Activated naive CD4-positive, alpha-beta T cell (primary cell): ENCODE results near the gene SLF2.
"Not testable (repeated sequence)": the region's sequence is repeated elsewhere in the genome, so short reads cannot be mapped to it uniquely, and the experiment has no call there.

ENCODE experiments used
- DNase-seq, 4 experiments: peaks; one replicate each; lab custom pipeline; 2025; lab: John Stamatoyannopoulos, UW

Gene SLF2

DNA sequence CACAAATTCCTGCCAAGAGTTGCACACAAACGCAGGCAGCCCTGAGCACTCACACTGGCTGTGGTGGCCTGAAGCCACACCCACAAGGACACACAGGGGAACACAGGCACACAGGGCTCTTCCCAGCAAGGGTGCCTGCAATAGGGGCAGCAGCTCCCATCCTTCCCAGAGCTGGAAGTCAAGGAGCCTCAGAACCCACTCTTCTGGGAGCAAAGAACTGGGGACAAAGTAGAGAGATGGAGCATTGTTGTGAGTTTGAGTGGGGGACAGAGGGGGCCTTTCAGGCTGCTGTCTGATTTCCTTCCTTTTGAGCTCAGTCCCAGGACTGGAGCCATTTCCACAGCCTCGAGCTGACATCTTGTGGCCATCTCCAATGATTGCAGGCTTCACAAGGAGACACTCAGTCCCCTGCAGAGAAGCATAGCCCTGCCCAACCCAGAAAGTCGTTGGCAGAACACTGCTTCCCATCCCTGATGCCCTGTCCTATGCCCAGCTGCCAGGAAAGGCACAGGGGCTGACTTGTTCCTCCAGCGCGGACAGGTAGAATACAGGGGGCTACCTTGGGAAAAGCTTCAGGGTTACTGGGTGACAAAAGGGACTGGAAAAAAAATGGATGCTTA lies 34.4 kb upstream of the SLF2 start:
- DNase-seq: no peak

GRCh38 chr10:100879741-100880360 lies 32.9 kb upstream of the SLF2 start:
- no peak for DNase-seq

- no peak for DNase-seq
These were observed 31.1 kb upstream of the SLF2 start for GRCh38 chr10:100881556-100882213.

DNA sequence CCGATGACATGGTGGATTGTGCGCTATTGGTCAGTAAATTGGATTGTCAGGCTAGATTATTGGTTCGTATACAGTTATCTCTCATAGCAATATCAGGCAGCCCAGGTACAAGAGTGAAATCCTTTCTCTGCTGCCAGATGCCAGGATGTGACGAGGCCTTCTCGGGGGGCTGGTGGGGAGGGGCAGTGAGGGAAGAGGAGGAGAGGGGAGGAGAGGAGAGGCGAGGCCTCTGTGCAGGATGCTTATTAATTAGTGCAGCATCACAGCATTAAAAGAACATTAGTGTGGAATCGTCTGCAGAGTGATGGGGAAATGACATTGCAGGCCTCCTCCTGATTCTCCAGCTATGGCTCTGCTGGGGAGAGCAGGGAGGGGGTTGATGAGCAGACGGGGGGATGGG lies 30.5 kb upstream of the SLF2 start:
- no peak for DNase-seq

GRCh38 chr10:100882671-100883311 lies 30.0 kb upstream of the SLF2 start:
- no peak for DNase-seq

- no peak for DNase-seq
These were observed 29.4 kb upstream of the SLF2 start for GRCh38 chr10:100883312-100883821.

GRCh38 chr10:100885611-100886010 lies 27.2 kb upstream of the SLF2 start:
- not testable (repeated sequence) for DNase-seq

GRCh38 chr10:100886091-100886490 lies 26.7 kb upstream of the SLF2 start:
- no peak for DNase-seq

DNA sequence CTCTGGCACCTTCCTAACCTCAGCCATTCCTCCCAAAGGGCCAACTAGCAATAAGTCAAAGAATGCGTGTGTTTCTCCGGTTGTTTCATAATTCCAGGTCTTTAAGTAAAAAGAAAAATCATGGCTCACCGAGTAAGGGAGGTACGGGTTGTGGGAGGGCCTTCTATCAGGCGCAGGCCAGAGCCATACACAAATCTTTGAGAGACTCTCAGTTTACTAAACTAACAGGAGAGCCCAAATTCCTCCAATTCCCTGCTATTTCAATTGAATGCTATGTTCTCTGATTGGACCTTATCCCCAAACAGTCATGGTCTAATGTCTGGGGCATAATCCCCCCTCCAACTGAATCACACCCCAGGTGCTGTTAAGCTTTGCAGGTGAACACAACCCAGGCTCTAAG lies 26.2 kb upstream of the SLF2 start:
- no peak for DNase-seq

- no peak for DNase-seq
These were observed 25.8 kb upstream of the SLF2 start for GRCh38 chr10:100886963-100887362.

DNA sequence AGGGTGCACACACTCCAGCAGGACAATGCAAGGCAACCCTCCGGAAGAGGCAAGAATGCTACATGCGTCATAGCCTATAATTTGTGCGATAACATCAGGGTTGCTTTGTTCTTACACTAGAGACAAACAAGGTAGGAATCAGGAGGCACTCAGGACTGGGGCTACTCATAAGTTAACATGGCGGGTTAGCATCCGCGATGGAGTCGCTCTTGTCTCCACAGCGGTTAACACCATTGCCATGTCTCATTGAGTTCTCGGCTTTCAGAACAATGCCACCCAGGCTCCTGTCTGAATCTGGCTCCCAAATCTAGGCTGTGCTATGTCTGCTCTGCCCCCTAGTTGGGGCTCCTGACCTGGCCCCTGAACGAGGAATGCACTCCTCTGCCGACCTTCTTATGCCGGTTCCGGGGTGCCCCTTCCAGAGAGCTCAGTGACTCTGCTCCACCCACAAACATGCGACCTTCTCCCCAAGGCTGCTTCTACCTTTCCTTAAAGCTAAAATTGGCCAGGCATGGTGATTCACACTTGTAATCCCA lies 24.9 kb upstream of the SLF2 start:
- no peak for DNase-seq

DNA sequence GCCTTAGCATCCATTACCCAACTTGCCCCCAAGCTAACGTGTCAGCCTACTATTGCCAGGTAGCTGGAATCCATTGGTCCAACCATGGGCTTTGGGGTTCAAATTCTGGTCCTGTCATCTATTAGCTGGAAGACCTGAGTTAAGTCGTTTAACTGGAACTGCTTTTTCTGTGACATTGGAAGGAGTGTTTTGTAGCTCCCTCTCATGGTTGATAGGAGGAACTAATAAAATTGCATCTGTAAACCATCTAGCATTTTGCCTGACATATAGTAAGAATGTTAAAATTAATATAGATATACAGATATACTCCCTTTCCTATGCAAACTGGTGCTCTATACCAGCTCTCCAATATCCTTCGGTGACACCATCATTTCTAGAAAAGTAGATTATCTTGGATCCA lies 23.8 kb upstream of the SLF2 start:
- no peak for DNase-seq

DNA sequence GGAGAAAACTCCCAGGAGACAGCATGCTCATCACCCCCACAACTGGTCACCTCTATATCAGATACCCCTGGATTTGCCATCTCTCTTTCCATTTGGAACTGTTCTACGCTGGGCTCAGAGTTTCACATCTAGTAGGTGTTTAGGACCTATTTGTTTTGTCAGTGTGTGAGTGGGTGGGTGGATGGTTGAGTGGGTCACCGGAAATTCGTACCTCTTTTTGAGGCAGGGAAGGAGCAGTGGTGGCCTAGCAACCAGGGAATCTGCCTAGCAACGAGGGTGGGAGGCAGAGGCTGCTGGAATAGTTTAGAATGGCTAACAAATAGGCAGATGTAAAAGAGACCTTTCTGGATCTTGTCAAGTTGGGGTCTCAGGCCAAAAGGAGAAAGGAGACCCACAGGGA lies 23.2 kb upstream of the SLF2 start:
- DNase-seq: no peak

- DNase-seq: no peak
These were observed 22.6 kb upstream of the SLF2 start for GRCh38 chr10:100890141-100890672.

GRCh38 chr10:100890673-100891317 lies 22.0 kb upstream of the SLF2 start:
- DNase-seq: no peak

GRCh38 chr10:100894033-100894432 lies 18.7 kb upstream of the SLF2 start:
- no peak for DNase-seq

DNA sequence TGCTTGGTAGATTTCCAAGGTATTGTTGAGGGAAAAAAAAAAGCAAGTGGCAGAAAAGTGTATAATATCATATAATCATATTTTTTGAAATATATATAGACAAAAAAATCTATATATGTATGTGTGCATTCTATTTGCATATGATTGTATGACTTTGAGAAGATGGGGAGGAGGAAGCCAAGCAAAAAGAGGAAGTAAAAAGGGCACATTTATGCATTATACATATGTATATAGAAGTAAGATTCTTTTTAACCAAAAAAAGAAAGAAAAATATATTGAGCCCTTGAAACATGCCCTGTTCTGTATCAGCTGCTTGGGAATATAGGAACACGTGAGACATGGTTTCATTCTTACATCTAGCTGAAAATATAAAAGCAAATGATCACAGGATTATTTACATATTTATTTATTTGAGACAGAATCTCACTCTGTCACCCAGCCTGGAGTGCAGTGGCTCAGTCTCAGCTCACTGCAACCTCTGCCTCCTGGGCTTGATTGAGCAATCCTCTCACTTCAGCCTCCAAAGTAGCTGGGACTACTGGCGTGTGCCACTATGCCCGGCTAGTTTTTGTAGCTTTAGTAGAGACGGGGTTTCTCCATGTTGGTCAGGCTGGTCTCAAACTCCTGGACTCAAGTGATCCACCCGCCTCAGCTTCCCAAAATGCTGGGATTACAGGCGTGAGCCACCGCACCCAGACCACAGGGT lies 18.0 kb upstream of the SLF2 start:
- no peak for DNase-seq

DNA sequence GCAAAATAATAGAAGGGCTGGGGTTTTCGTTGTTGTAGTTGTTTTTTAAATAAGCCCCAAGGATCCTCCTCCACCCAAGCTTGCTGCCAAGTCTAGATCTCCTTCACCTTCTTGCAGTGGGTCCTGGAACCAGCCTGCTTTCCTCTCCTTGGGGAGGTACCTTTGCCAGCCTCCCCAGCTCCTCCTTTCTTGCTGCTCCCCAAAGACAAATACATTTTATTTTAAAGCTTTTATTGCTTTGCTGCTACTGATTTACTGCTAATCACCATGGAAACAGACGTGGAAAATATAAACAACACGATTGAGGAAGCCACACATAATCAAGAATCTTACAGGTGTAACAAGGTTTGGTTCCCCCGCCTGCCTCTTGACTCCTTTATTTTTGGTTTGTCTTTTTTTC lies 17.4 kb upstream of the SLF2 start:
- no peak for DNase-seq

DNA sequence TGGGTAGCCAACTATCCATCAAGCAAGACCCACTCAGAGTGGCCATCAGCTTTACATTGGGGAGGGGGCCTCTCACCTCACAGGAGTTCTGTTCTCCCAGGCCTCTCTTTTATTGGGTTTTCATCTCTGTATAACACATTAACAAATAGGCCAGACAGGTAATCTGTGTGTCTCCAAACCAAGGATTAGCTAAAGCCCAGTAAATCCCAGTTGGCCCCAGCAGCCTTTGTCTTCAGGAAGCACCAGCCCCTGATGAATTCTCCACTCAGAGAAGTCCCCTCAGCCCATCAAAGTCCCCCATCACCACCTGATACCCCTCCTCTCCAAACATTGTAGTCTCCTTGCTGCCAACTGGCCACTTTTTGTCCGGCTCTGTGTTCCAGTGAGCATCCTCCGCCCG lies 16.9 kb upstream of the SLF2 start:
- DNase-seq: no peak

DNA sequence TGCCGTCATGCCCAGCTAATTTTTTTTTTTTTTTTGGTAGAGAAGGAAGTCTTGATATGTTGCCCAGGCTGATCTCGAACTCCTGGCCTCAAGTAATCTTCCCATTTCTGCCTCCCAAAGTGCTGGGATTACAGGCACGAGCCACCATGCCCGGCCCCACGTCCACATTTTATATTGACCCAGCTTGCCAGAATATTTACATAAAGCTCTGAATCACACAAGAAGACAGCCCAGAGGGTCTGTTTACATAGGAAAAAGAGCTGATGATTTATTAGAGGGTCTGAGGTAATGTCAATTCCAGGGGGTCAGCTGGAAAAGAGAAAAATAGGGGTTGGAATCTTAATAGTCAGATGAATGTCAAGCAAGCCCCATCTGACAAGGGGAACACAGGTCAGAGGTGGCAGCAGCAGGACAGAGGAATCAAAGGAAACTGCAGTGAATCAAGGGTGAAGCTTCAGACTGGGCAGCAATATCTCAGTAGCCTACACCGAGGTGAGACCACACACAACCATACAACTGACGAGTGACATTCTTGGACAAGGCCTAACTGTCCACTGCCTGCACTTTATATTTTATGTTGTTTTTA lies 15.8 kb upstream of the SLF2 start:
- DNase-seq: no peak

DNA sequence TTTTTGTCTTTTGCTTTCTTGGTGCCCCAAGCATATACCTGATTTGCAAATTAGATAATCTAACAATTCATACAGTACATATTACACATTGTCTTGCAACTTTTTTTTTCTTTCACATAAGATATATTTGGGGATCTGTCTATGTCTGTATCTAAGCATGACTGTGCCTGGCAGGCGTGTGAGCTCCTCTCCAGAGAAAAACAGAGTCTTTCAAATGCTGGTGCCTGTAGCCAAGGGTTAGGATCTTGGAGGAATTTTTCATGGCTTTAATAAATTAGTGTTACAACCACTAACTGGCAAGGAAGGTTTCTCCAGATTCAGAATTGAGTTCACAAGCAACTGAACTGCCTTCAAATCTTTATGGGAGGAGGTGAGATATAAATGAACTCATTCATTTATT lies 14.8 kb upstream of the SLF2 start:
- DNase-seq: no peak
